Measurements from ENCODE around the gene GATC. TPM values are rescaled to one million over a fixed set of nuclear protein-coding genes. Genes with fewer than 3 reads are reported as not detected.

Gene GATC
- total and polyA plus RNA-seq, 2 donors (not counting 1 experiment from before 2014, with no cell fraction given), result 15.0 to 26.0 TPM

DNA sequence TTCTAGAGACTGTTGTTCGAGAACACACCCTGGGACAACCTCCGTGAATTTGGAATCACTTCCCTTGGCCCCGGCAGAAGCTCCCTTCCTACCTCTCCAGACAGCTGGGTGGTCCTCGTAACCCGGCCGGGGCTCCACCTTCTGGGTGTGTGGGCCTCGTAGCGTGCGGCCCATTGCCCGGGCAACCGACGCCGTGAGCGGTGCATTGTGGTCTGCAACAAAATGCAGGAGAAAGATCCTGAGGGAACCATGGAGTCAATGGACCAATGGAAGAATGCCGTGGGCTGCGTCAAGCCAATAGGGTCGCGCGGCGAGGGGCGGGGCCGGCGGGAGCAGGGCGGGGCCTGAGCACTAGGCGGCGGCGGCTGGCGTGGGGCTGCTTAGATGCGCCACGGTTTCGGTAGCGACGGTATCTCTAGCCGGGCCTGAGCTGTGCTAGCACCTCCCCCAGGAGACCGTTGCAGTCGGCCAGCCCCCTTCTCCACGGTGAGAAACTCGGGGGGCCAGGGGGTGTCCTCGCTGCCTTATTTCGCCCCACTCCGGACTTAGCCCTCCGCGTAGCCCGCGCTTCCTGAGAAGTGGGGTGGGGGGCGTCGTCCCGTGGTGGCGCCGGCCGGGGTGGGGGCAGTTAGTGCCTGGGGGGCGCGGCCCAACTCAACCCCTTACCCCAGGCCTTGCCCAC is 49.6 kb downstream of the GATC start, which contains the start of gene DYNLL1:
TSS of gene DYNLL1 (plus strand) at position 383 of the 682 bp plus-strand sequence. CDS start 309 bp downstream, outside the sequence.
- peak within 1 kb of the TSS; percentile 93 for H3K27ac Mint-ChIP-seq
- H3K27me3 Mint-ChIP-seq, result no peaks in the 10 kb centered on the region
- H4K20me1 ChIP-seq (ENCODE audit: control insufficient read depth, insufficient read depth, low read length, poor library complexity, severe bottlenecking), result peaks cover 20% of the 10 kb centered on the region
- peaks cover 24% of the 10 kb centered on the region for H3K79me2 ChIP-seq (ENCODE audit: control insufficient read depth, insufficient read depth, low read length)
- H3K4me3 Mint-ChIP-seq, result peak within 1 kb of the TSS; percentile 98
- ATAC-seq (ENCODE audit: low read depth) (peak; percentile 95), DNase-seq (peak; percentile 99)
- ChIA-PET CTCF (interaction anchor here (0.5 to 2.1 kb wide), 13 partner anchors 11 to 1039 kb away, joined by 3 to 10 read pairs (median 5); partner anchors contain the start of genes COQ5 and RNU4-1), POLR2A (interaction anchor here (0.6 to 2.0 kb wide), 3 partner anchors 13 to 42 kb away, joined by 3 to 26 read pairs (median 3); partner anchors contain the start of gene SRSF9)
- no peaks in the 10 kb centered on the region for H3K9me3 ChIP-seq (ENCODE audit: control extremely low read depth in 1 of 3, control insufficient read depth in 2 of 3, insufficient read depth in 1 of 3, low read length in 2 of 3)
- H3K4me1 ChIP-seq (ENCODE audit: control insufficient read depth in 2 of 2, insufficient read depth in 2 of 2, low read length in 2 of 2), result peaks cover 17% of the 10 kb centered on the region in 2 donors
- peak within 1 kb of the TSS; percentile 82 for H3K9ac ChIP-seq (ENCODE audit: low read length)
- under 1% methylated on average over 48 of the region's 53 CpGs for WGBS (ENCODE audit: insufficient coverage)
- intact Hi-C loops (cut with micrococcal nuclease), result loop anchor here (1.0 to 5.0 kb wide), 7 partner anchors 27 to 140 kb away; partner anchors contain the start of genes COQ5, GATC, POP5 and RNF10
- H3K27me3 ChIP-seq (replicated peaks in 1 of 4; ENCODE audit: control extremely low read depth in 1 of 4, control insufficient read depth in 3 of 4, insufficient read depth in 4 of 4, low read length in 3 of 4), result no peaks in the 10 kb centered on the region
- no peaks in the 10 kb centered on the region for H3K9me3 Mint-ChIP-seq (ENCODE audit: insufficient read depth)
- H3K4me1 Mint-ChIP-seq, result peaks cover 28% of the 10 kb centered on the region
- peak within 1 kb of the TSS; percentile 45 to 78 for H3K27ac ChIP-seq (ENCODE audit: low read length in 2 of 2)
- H2AFZ ChIP-seq (ENCODE audit: insufficient read depth, low read depth, low read length, poor library complexity, severe bottlenecking), result peak within 1 kb of the TSS; percentile 83
- no peak for TF ChIP-seq EZH2 (IDR thresholded peaks at IDR 0.05; ENCODE audit: borderline replicate concordance, insufficient read depth, low read depth, low read length, poor library complexity, severe bottlenecking)
- TF ChIP-seq, protein P1, sequence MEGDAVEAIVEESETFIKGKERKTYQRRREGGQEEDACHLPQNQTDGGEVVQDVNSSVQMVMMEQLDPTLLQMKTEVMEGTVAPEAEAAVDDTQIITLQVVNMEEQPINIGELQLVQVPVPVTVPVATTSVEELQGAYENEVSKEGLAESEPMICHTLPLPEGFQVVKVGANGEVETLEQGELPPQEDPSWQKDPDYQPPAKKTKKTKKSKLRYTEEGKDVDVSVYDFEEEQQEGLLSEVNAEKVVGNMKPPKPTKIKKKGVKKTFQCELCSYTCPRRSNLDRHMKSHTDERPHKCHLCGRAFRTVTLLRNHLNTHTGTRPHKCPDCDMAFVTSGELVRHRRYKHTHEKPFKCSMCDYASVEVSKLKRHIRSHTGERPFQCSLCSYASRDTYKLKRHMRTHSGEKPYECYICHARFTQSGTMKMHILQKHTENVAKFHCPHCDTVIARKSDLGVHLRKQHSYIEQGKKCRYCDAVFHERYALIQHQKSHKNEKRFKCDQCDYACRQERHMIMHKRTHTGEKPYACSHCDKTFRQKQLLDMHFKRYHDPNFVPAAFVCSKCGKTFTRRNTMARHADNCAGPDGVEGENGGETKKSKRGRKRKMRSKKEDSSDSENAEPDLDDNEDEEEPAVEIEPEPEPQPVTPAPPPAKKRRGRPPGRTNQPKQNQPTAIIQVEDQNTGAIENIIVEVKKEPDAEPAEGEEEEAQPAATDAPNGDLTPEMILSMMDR (IDR thresholded peaks at IDR 0.05), result no peak
- H3K4me2 ChIP-seq (replicated peaks; ENCODE audit: low read depth, low read length, poor library complexity, severe bottlenecking), result peak within 1 kb of the TSS; percentile 87
- H3K36me3 ChIP-seq (replicated peaks in 1 of 2; ENCODE audit: control extremely low read depth in 1 of 2, control insufficient read depth in 1 of 2, extremely low read depth in 1 of 2, insufficient read depth in 2 of 2, low read length in 1 of 2), result peaks cover 0 to 5% of the 10 kb centered on the region in 2 experiments
- peak within 1 kb of the TSS; percentile 68 to 90 (median 83) for H3K4me3 ChIP-seq (ENCODE audit: control extremely low read depth in 1 of 5, extremely low read depth in 1 of 5, insufficient read depth in 1 of 5, low read depth in 2 of 5, low read length in 4 of 5)
